ENCODE measurements around the gene HIVEP1. TPM values are rescaled to one million over a fixed set of nuclear protein-coding genes. Genes with fewer than 3 reads are reported as not detected.

Gene HIVEP1
- total RNA-seq, 2 experiments from 2014 or later = 22.1 to 22.6 TPM

DNA sequence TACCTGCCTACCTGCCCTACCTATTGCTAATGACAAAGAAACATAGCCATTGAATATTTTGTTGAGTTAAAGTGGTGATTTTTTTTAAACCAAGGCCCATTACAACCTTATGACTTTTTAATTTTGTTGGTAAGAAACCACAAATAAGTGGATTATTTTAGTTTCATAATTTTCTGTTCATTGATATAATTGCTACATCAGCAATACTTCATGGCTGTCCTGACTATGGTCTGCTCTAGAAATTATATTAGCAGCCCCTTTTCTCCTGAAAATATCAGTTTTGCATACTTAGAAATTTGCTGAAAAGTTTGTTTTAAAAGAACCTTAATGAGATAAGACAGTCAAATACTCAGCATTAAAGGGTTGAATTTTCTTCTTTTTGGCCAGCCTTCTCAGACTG is 106.5 kb downstream of the HIVEP1 start:
- POLR2A ChIA-PET = interaction anchor here (1.2 kb wide), 1 partner anchor 43 kb away, joined by 4 read pairs; no protein-coding TSS in a partner anchor
- Histone ChIP-seq H3K9me3 (ENCODE audit: low read length) (no peaks in the 10 kb centered on the region), H3K4me2 (ENCODE audit: low read length) (no peak overlapping the region), H3K79me2 (ENCODE audit: insufficient read depth, low read depth, low read length) (no peaks in the 10 kb centered on the region), H3K9me2 (ENCODE audit: insufficient read depth, low read length) (no peaks in the 10 kb centered on the region), H2AFZ (ENCODE audit: low read length) (no peak overlapping the region), H3K36me3 (ENCODE audit: insufficient read depth, low read length) (peaks cover 32% of the 10 kb centered on the region), H3K27ac (ENCODE audit: low read depth, low read length, poor library complexity, severe bottlenecking) (no peak overlapping the region), H3K4me3 (ENCODE audit: low read depth, low read length, poor library complexity, severe bottlenecking) (no peak overlapping the region), H3K4me1 (ENCODE audit: insufficient read depth, low read length, poor library complexity, severe bottlenecking) (peaks cover 24% of the 10 kb centered on the region), H4K20me1 (ENCODE audit: insufficient read depth, low read length) (no peaks in the 10 kb centered on the region)
- CTCF ChIA-PET (ENCODE audit: unreplicated experiment) = no interaction called here
- no peak for TF ChIP-seq EZH2phosphoT487 (IDR thresholded peaks at IDR 0.05; ENCODE audit: borderline replicate concordance, low read depth, low read length)
- TF ChIP-seq, protein P1, sequence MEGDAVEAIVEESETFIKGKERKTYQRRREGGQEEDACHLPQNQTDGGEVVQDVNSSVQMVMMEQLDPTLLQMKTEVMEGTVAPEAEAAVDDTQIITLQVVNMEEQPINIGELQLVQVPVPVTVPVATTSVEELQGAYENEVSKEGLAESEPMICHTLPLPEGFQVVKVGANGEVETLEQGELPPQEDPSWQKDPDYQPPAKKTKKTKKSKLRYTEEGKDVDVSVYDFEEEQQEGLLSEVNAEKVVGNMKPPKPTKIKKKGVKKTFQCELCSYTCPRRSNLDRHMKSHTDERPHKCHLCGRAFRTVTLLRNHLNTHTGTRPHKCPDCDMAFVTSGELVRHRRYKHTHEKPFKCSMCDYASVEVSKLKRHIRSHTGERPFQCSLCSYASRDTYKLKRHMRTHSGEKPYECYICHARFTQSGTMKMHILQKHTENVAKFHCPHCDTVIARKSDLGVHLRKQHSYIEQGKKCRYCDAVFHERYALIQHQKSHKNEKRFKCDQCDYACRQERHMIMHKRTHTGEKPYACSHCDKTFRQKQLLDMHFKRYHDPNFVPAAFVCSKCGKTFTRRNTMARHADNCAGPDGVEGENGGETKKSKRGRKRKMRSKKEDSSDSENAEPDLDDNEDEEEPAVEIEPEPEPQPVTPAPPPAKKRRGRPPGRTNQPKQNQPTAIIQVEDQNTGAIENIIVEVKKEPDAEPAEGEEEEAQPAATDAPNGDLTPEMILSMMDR (conservative IDR thresholded peaks at IDR 0.05; ENCODE audit: low read length) = no peak
- intact Hi-C loops (cut with micrococcal nuclease; ENCODE audit: unreplicated experiment) = no loop called here
- BruUV-seq (replicated peaks) = no TSS peak
- no peak for DNase-seq (ENCODE audit: low spot score)

DNA sequence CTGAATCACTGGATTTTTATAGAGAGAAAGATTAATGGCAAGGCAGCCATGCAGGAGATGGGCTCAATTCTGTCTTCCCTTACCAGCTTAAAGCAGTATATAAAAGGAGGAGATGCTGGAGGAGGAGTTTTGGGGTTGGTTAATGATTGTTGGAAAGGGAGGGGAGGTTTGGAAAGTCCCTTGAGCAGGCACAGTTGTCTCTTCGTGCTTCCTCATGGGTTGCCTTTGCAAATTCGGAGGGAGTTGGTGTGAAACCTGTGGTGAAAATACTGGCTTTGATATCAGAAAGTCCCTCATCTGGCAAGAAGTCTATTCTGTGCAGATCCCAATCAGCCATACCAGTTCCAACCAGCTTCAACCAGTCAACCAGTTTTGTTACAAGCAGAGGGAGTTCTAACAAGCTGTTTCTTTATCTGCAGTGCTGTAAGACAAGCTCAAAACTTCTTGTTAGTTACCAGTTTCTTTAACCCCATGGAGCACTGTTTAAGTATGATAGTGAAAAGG is 107.0 kb downstream of the HIVEP1 start:
- ChIA-PET CTCF (ENCODE audit: unreplicated experiment) (no interaction called here), POLR2A (no interaction called here)
- intact Hi-C loops (cut with micrococcal nuclease; ENCODE audit: unreplicated experiment) = no loop called here
- Histone ChIP-seq H4K20me1 (ENCODE audit: insufficient read depth, low read length) (no peaks in the 10 kb centered on the region), H3K36me3 (ENCODE audit: insufficient read depth, low read length) (peaks cover 35% of the 10 kb centered on the region), H3K79me2 (ENCODE audit: insufficient read depth, low read depth, low read length) (no peaks in the 10 kb centered on the region), H3K27ac (ENCODE audit: low read depth, low read length, poor library complexity, severe bottlenecking) (no peak overlapping the region), H3K4me2 (ENCODE audit: low read length) (no peak overlapping the region), H3K4me3 (ENCODE audit: low read depth, low read length, poor library complexity, severe bottlenecking) (no peak overlapping the region), H3K4me1 (ENCODE audit: insufficient read depth, low read length, poor library complexity, severe bottlenecking) (peaks cover 21% of the 10 kb centered on the region), H2AFZ (ENCODE audit: low read length) (no peak overlapping the region), H3K9me3 (ENCODE audit: low read length) (no peaks in the 10 kb centered on the region), H3K9me2 (ENCODE audit: insufficient read depth, low read length) (no peaks in the 10 kb centered on the region)
- BruUV-seq (replicated peaks) = no TSS peak
- DNase-seq (ENCODE audit: low spot score) = no peak
- TF ChIP-seq, protein P1 (conservative IDR thresholded peaks at IDR 0.05; ENCODE audit: low read length) = no peak
- no peak for TF ChIP-seq EZH2phosphoT487 (IDR thresholded peaks at IDR 0.05; ENCODE audit: borderline replicate concordance, low read depth, low read length)

DNA sequence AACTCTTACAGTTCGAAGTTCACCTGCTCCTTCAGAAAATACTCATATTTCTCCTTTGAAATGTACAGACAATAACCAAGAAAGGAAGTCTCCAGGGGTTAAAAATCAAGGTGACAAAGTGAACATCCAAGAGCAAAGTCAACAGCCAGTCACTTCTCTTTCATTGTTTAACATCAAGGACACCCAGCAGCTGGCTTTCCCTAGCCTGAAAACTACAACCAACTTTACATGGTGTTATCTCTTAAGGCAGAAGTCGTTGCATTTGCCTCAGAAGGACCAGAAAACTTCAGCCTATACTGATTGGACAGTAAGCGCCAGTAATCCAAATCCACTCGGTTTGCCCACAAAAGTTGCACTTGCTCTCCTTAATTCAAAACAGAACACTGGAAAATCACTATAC is 113.3 kb downstream of the HIVEP1 start:
- no peaks in the 10 kb centered on the region for H3K79me2 ChIP-seq (ENCODE audit: insufficient read depth, low read depth, low read length)
- no peak overlapping the region for H2AFZ ChIP-seq (ENCODE audit: low read length)
- no peaks in the 10 kb centered on the region for H3K4me1 ChIP-seq (ENCODE audit: insufficient read depth, low read length, poor library complexity, severe bottlenecking)
- BruUV-seq (replicated peaks) = no TSS peak
- H3K36me3 ChIP-seq (ENCODE audit: insufficient read depth, low read length) = peaks cover 44% of the 10 kb centered on the region
- no peak overlapping the region for H3K27ac ChIP-seq (ENCODE audit: low read depth, low read length, poor library complexity, severe bottlenecking)
- TF ChIP-seq, protein P1 (conservative IDR thresholded peaks at IDR 0.05; ENCODE audit: low read length) = no peak
- TF ChIP-seq EZH2phosphoT487 (IDR thresholded peaks at IDR 0.05; ENCODE audit: borderline replicate concordance, low read depth, low read length) = no peak
- H3K4me2 ChIP-seq (ENCODE audit: low read length) = no peak overlapping the region
- no peak for DNase-seq (ENCODE audit: low spot score)
- no peak overlapping the region for H3K4me3 ChIP-seq (ENCODE audit: low read depth, low read length, poor library complexity, severe bottlenecking)
- H3K9me2 ChIP-seq (ENCODE audit: insufficient read depth, low read length) = no peaks in the 10 kb centered on the region
- CTCF ChIA-PET (ENCODE audit: unreplicated experiment) = no interaction called here
- intact Hi-C loops (cut with micrococcal nuclease; ENCODE audit: unreplicated experiment) = no loop called here
- POLR2A ChIA-PET = no interaction called here
- H4K20me1 ChIP-seq (ENCODE audit: insufficient read depth, low read length) = no peaks in the 10 kb centered on the region
- H3K9me3 ChIP-seq (ENCODE audit: low read length) = no peaks in the 10 kb centered on the region
